K562 (cell line): ENCODE results near the gene COL4A1. TPM values are rescaled to one million over a fixed set of nuclear protein-coding genes. Genes with fewer than 3 reads are reported as not detected.

Source experiments
- ATAC-seq: fragments of 200-7000 bp; cut with Tn5 transposase; 3 replicates; pipeline ENCODE4 v1.9.1; 2020; ENCODE audit warnings: moderate library complexity
- BruUV-seq: library from RNA; stranded (reverse); fragments of 400-500 nt; replicated peaks from 2 replicates; lab custom pipeline; 2021; lab: Mats Ljungman, UMichigan
- CTCF ChIA-PET: fragments of 300-600 bp; formaldehyde crosslinking; extraction: SDS; loops from one replicate; lab custom pipeline; 2021; ENCODE audit warnings: low intra/inter-chr PET ratio; lab: Yijun Ruan, JAX
- POLR2A ChIA-PET: fragments of 300-600, 350-650 bp; sonication (Branson Sonifier 250); formaldehyde crosslinking; extraction: SDS; loops from one replicate; lab custom pipeline; 2021; ENCODE audit warnings: antibody characterized with exemption, inconsistent platforms; lab: Yijun Ruan, JAX
- DNase-seq, 4 experiments: peaks; one replicate each; pipeline versions ENCODE4 v3.0.0 to v3.0.0-alpha.2; 2011 to 2018; ENCODE audit warnings: low spot score in 3 of 4, mixed read lengths in 3 of 4; ENCODE audit errors: extremely low read depth in 1 of 4
- FAIRE-seq: peaks from 2 replicates; lab custom pipeline; 2011; peaks lifted over from hg19 to GRCh38; lab: Jason Lieb, UNC
- H2AFZ ChIP-seq: 2 replicates; pipeline ENCODE4 v1.6.0; 2011; ENCODE audit warnings: low read depth, low read length, control low read depth, inconsistent platforms
- H3K27ac ChIP-seq: fragments of 200-600 bp; 3 replicates; pipeline ENCODE4 v1.8.0; 2011; ENCODE audit warnings: low read depth, mild to moderate bottlenecking, control low read depth, inconsistent platforms, low read length, moderate library complexity, mixed read lengths; ENCODE audit errors: extremely low read depth
- H3K27me3 ChIP-seq, 2 experiments: fragments of 300-600 bp in 1 of 2; 2 replicates in 1 of 2; 3 replicates in 1 of 2; pipeline versions ENCODE4 v1.6.0 to v1.8.0; 2011; ENCODE audit warnings: inconsistent platforms in 2 of 2, low read length in 2 of 2, mild to moderate bottlenecking in 1 of 2, mixed read lengths in 1 of 2, moderate library complexity in 1 of 2; ENCODE audit not compliant: control insufficient read depth in 2 of 2, insufficient read depth in 2 of 2
- H3K36me3 ChIP-seq: fragments of 300-600 bp; 3 replicates; pipeline ENCODE4 v1.8.0; 2011; ENCODE audit warnings: mild to moderate bottlenecking, low read length, inconsistent platforms; ENCODE audit not compliant: control insufficient read depth, insufficient read depth
- H3K4me1 ChIP-seq, 2 experiments: fragments of 200-600 bp in 1 of 2; replicated peaks in 1 of 2; 2 replicates in 1 of 2; 3 replicates in 1 of 2; pipeline versions ENCODE4 v1.5.1 to v1.8.0; 2011; ENCODE audit warnings: inconsistent platforms in 2 of 2, low read length in 2 of 2, mild to moderate bottlenecking in 1 of 2, mixed read lengths in 1 of 2, moderate library complexity in 1 of 2; ENCODE audit not compliant: control insufficient read depth in 2 of 2, insufficient read depth in 2 of 2
- H3K4me2 ChIP-seq: 2 replicates; pipeline ENCODE4 v1.6.1; 2011; ENCODE audit warnings: low read length, control low read depth, inconsistent platforms, mixed read lengths; ENCODE audit not compliant: insufficient read depth
- H3K4me3 ChIP-seq: fragments of 200-600 bp; sonication (generic), shearing (Covaris generic); 2 replicates; pipeline ENCODE4 v1.5.1; 2016; ENCODE audit warnings: control low read depth, inconsistent platforms
- H3K79me2 ChIP-seq: fragments of 200-600 bp; 3 replicates; pipeline ENCODE4 v1.8.0; 2011; ENCODE audit warnings: low read length, inconsistent platforms; ENCODE audit not compliant: control insufficient read depth, insufficient read depth
- H3K9ac ChIP-seq, 2 experiments: 2 replicates each; pipeline versions ENCODE4 v1.6.0 to v1.6.1; 2011; ENCODE audit warnings: low read depth in 2 of 2, low read length in 2 of 2, control low read depth in 1 of 2, inconsistent platforms in 1 of 2, mild to moderate bottlenecking in 1 of 2, mixed read lengths in 1 of 2; ENCODE audit not compliant: insufficient read depth in 1 of 2
- H3K9me1 ChIP-seq: one replicate; pipeline ENCODE4 v1.6.0; 2011; ENCODE audit warnings: inconsistent platforms, mild to moderate bottlenecking, low read length, moderate library complexity; ENCODE audit not compliant: control insufficient read depth, insufficient read depth
- H3K9me3 ChIP-seq: replicated peaks from 2 replicates; pipeline ENCODE4 v1.5.1; 2011; ENCODE audit warnings: low read depth, low read length, inconsistent platforms; ENCODE audit not compliant: control insufficient read depth, insufficient read depth
- H4K20me1 ChIP-seq: replicated peaks from 2 replicates; pipeline ENCODE4 v1.6.1; 2011; ENCODE audit warnings: low read length, inconsistent platforms, mixed read lengths; ENCODE audit not compliant: control insufficient read depth, insufficient read depth
- AFF1 ChIP-seq, 2 experiments: fragments of 450-650 bp; IDR thresholded peaks; 2 replicates each; pipeline ENCODE4 v1.6.1; 2018; ENCODE audit warnings: mild to moderate bottlenecking in 2 of 2, low read depth in 1 of 2; ENCODE audit not compliant: partially characterized antibody in 2 of 2
- CCNT2 ChIP-seq: IDR thresholded peaks from 2 replicates; pipeline ENCODE4 v1.6.1; 2011; ENCODE audit warnings: borderline replicate concordance, low read depth, mild to moderate bottlenecking, moderate library complexity, mixed read lengths, low read length; ENCODE audit not compliant: insufficient read length; ENCODE audit errors: extremely low read depth
- DLX4 ChIP-seq: fragments of 250-450 bp; sonication (Bioruptor Pico); IDR thresholded peaks from 2 replicates; pipeline ENCODE4 v1.6.1; 2021; ENCODE audit warnings: mild to moderate bottlenecking
- FOXJ3 ChIP-seq: sonication (generic); formaldehyde crosslinking; IDR thresholded peaks from 2 replicates; pipeline ENCODE4 v1.4.0; 2020; ENCODE audit warnings: mild to moderate bottlenecking, missing genetic modification reagents
- HIVEP1 ChIP-seq: fragments of 250-450 bp; sonication (Bioruptor Pico); IDR thresholded peaks from 2 replicates; pipeline ENCODE4 v1.4.0; 2020; ENCODE audit warnings: mild to moderate bottlenecking
- NCOA6 ChIP-seq: fragments of 450-650 bp; IDR thresholded peaks from 2 replicates; pipeline ENCODE4 v1.6.1; 2017; ENCODE audit warnings: mild to moderate bottlenecking
- RHOXF2B ChIP-seq: fragments of 250-450 bp; sonication (Bioruptor Pico); conservative IDR thresholded peaks from 2 replicates; pipeline ENCODE4 v1.5.1; 2021
- SMARCE1 ChIP-seq: fragments of 450-650 bp; IDR thresholded peaks from 2 replicates; pipeline ENCODE4 v1.7.1; 2016; ENCODE audit warnings: mild to moderate bottlenecking
- SRF ChIP-seq, 2 experiments: fragments of 250-450, 450-650 bp in 1 of 2; sonication (Bioruptor Pico) in 1 of 2; sonication (generic) in 1 of 2; formaldehyde crosslinking; IDR thresholded peaks; 2 replicates each; pipeline versions ENCODE4 v1.5.0 to v1.5.1; 2020 to 2022; ENCODE audit warnings: mild to moderate bottlenecking in 1 of 2, missing genetic modification reagents in 1 of 2
- STAT5B ChIP-seq: fragments of 250-450 bp; sonication (Bioruptor Pico); IDR thresholded peaks from 2 replicates; pipeline ENCODE4 v1.8.0; 2021; ENCODE audit warnings: mild to moderate bottlenecking, inconsistent platforms
- ZNF12 ChIP-seq: sonication (generic); formaldehyde crosslinking; IDR thresholded peaks from 2 replicates; pipeline ENCODE4 v1.4.0; 2020; ENCODE audit warnings: mild to moderate bottlenecking, missing genetic modification reagents
- ZNF212 ChIP-seq: fragments of 450-650 bp; formaldehyde crosslinking; IDR thresholded peaks from 2 replicates; pipeline ENCODE4 v1.4.0; 2020; ENCODE audit warnings: mild to moderate bottlenecking
- ZNF384 ChIP-seq: IDR thresholded peaks from 2 replicates; pipeline ENCODE4 v1.6.1; 2012; ENCODE audit warnings: low read depth, low read length, improper control_type of control experiment
- ZNF518B ChIP-seq: fragments of 250-450 bp; sonication (Bioruptor Pico); IDR thresholded peaks from 2 replicates; pipeline ENCODE4 v1.5.0; 2021; ENCODE audit warnings: mild to moderate bottlenecking, moderate library complexity
- ZNF766 ChIP-seq: fragments of 200-800 bp; sonication (Bioruptor generic); conservative IDR thresholded peaks from 2 replicates; pipeline ENCODE4 v1.6.1; 2016; ENCODE audit warnings: missing genetic modification characterization, missing compliant biosample characterization
- ZNF77 ChIP-seq: fragments of 250-450 bp; sonication (Bioruptor Pico); IDR thresholded peaks from 2 replicates; pipeline ENCODE4 v1.5.0; 2020
- WGBS: fragments of 100-300 bp; shearing (Covaris generic); methylation state at CpG from one replicate; pipeline ENCODE4 v1.1.6; 2016; ENCODE audit warnings: low coverage, mixed read lengths; ENCODE audit not compliant: insufficient coverage; ENCODE audit errors: missing lambda C conversion rate; 5-methylcytosine and 5-hydroxymethylcytosine counted together
- in situ Hi-C: fragments of 300-500 bp; cut with MboI; formaldehyde crosslinking; loops from 4 replicates; pipeline ENCODE4 v1.15.0; 2018; ENCODE audit warnings: inconsistent platforms, mixed read lengths
- intact Hi-C: fragments of 100-400 bp; cut with micrococcal nuclease; formaldehyde crosslinking; loops from 2 replicates; pipeline ENCODE4 v1.14.2; 2022
- polyA plus RNA-seq, 8 experiments: library from polyadenylated mRNA; depleted of rRNA in 4 of 8; stranded (reverse) in 5 of 8; unstranded in 3 of 8; fragments of >200 nt; fragmentation: Nextera tagmentation in 2 of 8; fragmentation: Illumina TruSeq in 1 of 8; extraction: Ambion mirVana in 2 of 8; extraction: Trizol in 1 of 8; gene quantifications; 2 replicates each; pipeline versions ENCODE4 v1.2.1 to v1.2.3, GENCODE V29; 2011 to 2014; ENCODE audit warnings: inconsistent platforms in 1 of 8, missing spikeins in 1 of 8
- total RNA-seq, 7 experiments: library from RNA; depleted of rRNA in 6 of 7; stranded (reverse); fragments of >200 nt in 6 of 7; fragmentation: Illumina TruSeq in 2 of 7; extraction: Trizol in 2 of 7; gene quantifications; 2 replicates each; pipeline versions ENCODE4 v1.2.1 to v1.2.3, GENCODE V29; 2011 to 2021; ENCODE audit warnings: low replicate concordance in 1 of 7

COL4A1 gene
- total and polyA plus RNA-seq, 9 of the 15 experiments (the other 6 are each of a cell fraction or from before 2014, with no cell fraction given) = 0.35 TPM; not detected in 8

GRCh38 chr13:110330491-110331011, 23.6 kb upstream of the COL4A1 start:
- no peaks in the 10 kb centered on the region for H3K9me1 ChIP-seq
- H3K79me2 ChIP-seq = no peaks in the 10 kb centered on the region
- in situ Hi-C loops = no loop called here
- ChIA-PET CTCF (no interaction called here), POLR2A (interaction anchor here (0.8 kb wide), 1 partner anchor 41 kb away, joined by 3 read pairs; no protein-coding TSS in a partner anchor)
- DNase-seq (no peak), FAIRE-seq (no peak), ATAC-seq (no peak)
- H3K27me3 ChIP-seq = peaks cover 0 to 32% of the 10 kb centered on the region in 2 experiments; a peak in 3 of 5 replicates
- H3K4me2 ChIP-seq = no peak overlapping the region
- no peaks in the 10 kb centered on the region for H3K4me1 ChIP-seq
- no peak overlapping the region for H3K4me3 ChIP-seq
- H3K36me3 ChIP-seq = no peaks in the 10 kb centered on the region
- WGBS = 0% methylated on average over 11 of the region's 11 CpGs
- no peaks in the 10 kb centered on the region for H3K9me3 ChIP-seq
- H4K20me1 ChIP-seq = no peaks in the 10 kb centered on the region
- intact Hi-C loops = no loop called here
- H3K9ac ChIP-seq = no peak overlapping the region
- no peak overlapping the region for H3K27ac ChIP-seq
- H2AFZ ChIP-seq = no peak overlapping the region
- no TSS peak for BruUV-seq
- TF ChIP-seq ZNF384 (no peak), RHOXF2B (no peak), FOXJ3 (CRISPR knock-in tag) (no peak), ZNF77 (CRISPR knock-in tag) (no peak), SRF (CRISPR knock-in tag; IDR thresholded peaks at IDR 0.05) (no peak), ZNF766 (CRISPR knock-in tag) (no peak), STAT5B (CRISPR knock-in tag) (no peak), ZNF518B (no peak), SMARCE1 (no peak), AFF1 (IDR thresholded peaks at IDR 0.05; ENCODE audit: low read depth in 1 of 2, partially characterized antibody in 2 of 2) (no peak), CCNT2 (no peak), ZNF212 (CRISPR knock-in tag) (no peak), HIVEP1 (no peak), ZNF12 (no peak), NCOA6 (no peak), DLX4 (CRISPR knock-in tag) (no peak)
